Endothelial cell of umbilical vein (primary cell): ENCODE measurements around the gene NT5C1B.

Source experiments
- JUN ChIP-seq: IDR thresholded peaks from 2 replicates; pipeline ENCODE4 v1.6.1; 2011; ENCODE audit warnings: borderline replicate concordance, low read depth; ENCODE audit not compliant: insufficient read length, insufficient read depth
- MYC ChIP-seq: IDR thresholded peaks from one replicate; pipeline ENCODE4 v1.6.1; 2011; ENCODE audit warnings: mild to moderate bottlenecking, low read depth, low read length
- POLR2A ChIP-seq: IDR thresholded peaks from 2 replicates; pipeline ENCODE4 v1.6.1; 2012; ENCODE audit warnings: low read depth, mild to moderate bottlenecking, control low read depth, low read length
- POLR2AphosphoS5 ChIP-seq: IDR thresholded peaks from 2 replicates; pipeline ENCODE4 v1.6.1; 2012; ENCODE audit warnings: low read depth, mild to moderate bottlenecking, control low read depth, low read length, moderate library complexity; ENCODE audit not compliant: insufficient read depth
- TF ChIP-seq, protein P1 (sequence below), 2 donors: IDR thresholded peaks; 1 replicate in 1 of 2; 2 replicates in 1 of 2; pipeline ENCODE4 v1.5.1; 2011; ENCODE audit warnings: low read length in 2 of 2, mild to moderate bottlenecking in 2 of 2, moderate library complexity in 2 of 2, control low read depth in 1 of 2, inconsistent platforms in 1 of 2, low read depth in 1 of 2; ENCODE audit not compliant: insufficient read depth in 1 of 2; ENCODE audit errors: extremely low read depth in 1 of 2

DNA sequence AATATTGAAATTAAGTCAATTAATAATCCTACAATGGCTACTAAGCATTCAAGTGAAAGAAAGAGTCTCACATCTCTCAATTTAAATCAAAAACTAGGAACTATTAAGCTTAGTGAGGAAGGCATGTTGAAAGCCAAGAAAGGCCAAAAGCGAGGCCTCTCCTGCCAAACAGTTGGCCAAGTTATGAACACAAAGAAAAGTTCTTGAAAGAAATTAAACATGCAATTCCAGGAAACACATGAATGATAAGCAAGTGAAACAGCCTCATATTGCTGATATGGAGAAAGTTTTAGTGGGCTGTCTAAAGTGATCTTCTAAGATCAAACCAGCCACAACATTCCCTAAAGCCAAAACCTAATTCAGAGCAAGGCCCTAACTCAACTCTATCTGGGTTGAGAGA lies 40.7 kb downstream of the NT5C1B start:
- TF ChIP-seq JUN (no peak), POLR2A (no peak), MYC (no peak), POLR2AphosphoS5 (no peak)
- TF ChIP-seq, protein P1, sequence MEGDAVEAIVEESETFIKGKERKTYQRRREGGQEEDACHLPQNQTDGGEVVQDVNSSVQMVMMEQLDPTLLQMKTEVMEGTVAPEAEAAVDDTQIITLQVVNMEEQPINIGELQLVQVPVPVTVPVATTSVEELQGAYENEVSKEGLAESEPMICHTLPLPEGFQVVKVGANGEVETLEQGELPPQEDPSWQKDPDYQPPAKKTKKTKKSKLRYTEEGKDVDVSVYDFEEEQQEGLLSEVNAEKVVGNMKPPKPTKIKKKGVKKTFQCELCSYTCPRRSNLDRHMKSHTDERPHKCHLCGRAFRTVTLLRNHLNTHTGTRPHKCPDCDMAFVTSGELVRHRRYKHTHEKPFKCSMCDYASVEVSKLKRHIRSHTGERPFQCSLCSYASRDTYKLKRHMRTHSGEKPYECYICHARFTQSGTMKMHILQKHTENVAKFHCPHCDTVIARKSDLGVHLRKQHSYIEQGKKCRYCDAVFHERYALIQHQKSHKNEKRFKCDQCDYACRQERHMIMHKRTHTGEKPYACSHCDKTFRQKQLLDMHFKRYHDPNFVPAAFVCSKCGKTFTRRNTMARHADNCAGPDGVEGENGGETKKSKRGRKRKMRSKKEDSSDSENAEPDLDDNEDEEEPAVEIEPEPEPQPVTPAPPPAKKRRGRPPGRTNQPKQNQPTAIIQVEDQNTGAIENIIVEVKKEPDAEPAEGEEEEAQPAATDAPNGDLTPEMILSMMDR (IDR thresholded peaks at IDR 0.05; ENCODE audit: extremely low read depth in 1 of 2, insufficient read depth in 1 of 2, low read depth in 1 of 2, low read length in 2 of 2), result no peak
